Epithelial cell of esophagus (primary cell): ENCODE data around the gene VEGFA.

Experiments
- DNase-seq: peaks from one replicate; pipeline ENCODE4 v3.0.0; 2010; ENCODE audit warnings: low read depth
- H3K4me3 ChIP-seq: 2 replicates; pipeline ENCODE4 v1.5.1; 2011; ENCODE audit warnings: mild to moderate bottlenecking, low read length, control low read depth
- CTCF ChIP-seq: IDR thresholded peaks from 2 replicates; pipeline ENCODE4 v1.5.1; 2011; ENCODE audit warnings: low read depth, mild to moderate bottlenecking, low read length, control low read depth, inconsistent platforms; ENCODE audit not compliant: insufficient read depth; ENCODE audit errors: missing control alignments

VEGFA gene

GRCh38 chr6:43799551-43800297, 29.7 kb downstream of the VEGFA start:
- no peak for TF ChIP-seq CTCF
- DNase-seq: no peak
- no peak overlapping the region for H3K4me3 ChIP-seq

GRCh38 chr6:43800298-43800623, 30.2 kb downstream of the VEGFA start:
- TF ChIP-seq CTCF: no peak
- H3K4me3 ChIP-seq: no peak overlapping the region
- DNase-seq: no peak

GRCh38 chr6:43800746-43801494, 30.9 kb downstream of the VEGFA start:
- peak; percentile 5 for TF ChIP-seq CTCF
- no peak overlapping the region for H3K4me3 ChIP-seq
- no peak for DNase-seq

- DNase-seq: no peak
- H3K4me3 ChIP-seq: no peak overlapping the region
- TF ChIP-seq CTCF: no peak
These were observed 31.6 kb downstream of the VEGFA start for GRCh38 chr6:43801495-43802181.

GRCh38 chr6:43803055-43803782, 33.2 kb downstream of the VEGFA start:
- peak; percentile 50 for DNase-seq

More at GRCh38 chr6:43803055-43803782, 33.2 kb downstream of the VEGFA start:
- TF ChIP-seq CTCF: no peak
- H3K4me3 ChIP-seq: no peak overlapping the region
